Endothelial cell of umbilical vein (primary cell): ENCODE results near the gene CD53.

Experiments used
- EZH2 ChIP-seq: IDR thresholded peaks from 2 replicates; pipeline ENCODE4 v1.6.1; 2012; ENCODE audit warnings: borderline replicate concordance, low read depth, mild to moderate bottlenecking, moderate library complexity, low read length, inconsistent platforms; ENCODE audit not compliant: severe bottlenecking
- POLR2A ChIP-seq: IDR thresholded peaks from 2 replicates; pipeline ENCODE4 v1.6.1; 2012; ENCODE audit warnings: low read depth, mild to moderate bottlenecking, control low read depth, low read length
- POLR2AphosphoS5 ChIP-seq: IDR thresholded peaks from 2 replicates; pipeline ENCODE4 v1.6.1; 2012; ENCODE audit warnings: low read depth, mild to moderate bottlenecking, control low read depth, low read length, moderate library complexity; ENCODE audit not compliant: insufficient read depth
- TF ChIP-seq, protein P1 (sequence below), 2 donors: IDR thresholded peaks; 1 replicate in 1 of 2; 2 replicates in 1 of 2; pipeline ENCODE4 v1.5.1; 2011; ENCODE audit warnings: low read length in 2 of 2, mild to moderate bottlenecking in 2 of 2, moderate library complexity in 2 of 2, control low read depth in 1 of 2, inconsistent platforms in 1 of 2, low read depth in 1 of 2; ENCODE audit not compliant: insufficient read depth in 1 of 2; ENCODE audit errors: extremely low read depth in 1 of 2
- TF ChIP-seq, protein P2 (sequence below): IDR thresholded peaks from 2 replicates; pipeline ENCODE4 v1.6.1; 2011; ENCODE audit not compliant: insufficient read depth, insufficient read length

DNA sequence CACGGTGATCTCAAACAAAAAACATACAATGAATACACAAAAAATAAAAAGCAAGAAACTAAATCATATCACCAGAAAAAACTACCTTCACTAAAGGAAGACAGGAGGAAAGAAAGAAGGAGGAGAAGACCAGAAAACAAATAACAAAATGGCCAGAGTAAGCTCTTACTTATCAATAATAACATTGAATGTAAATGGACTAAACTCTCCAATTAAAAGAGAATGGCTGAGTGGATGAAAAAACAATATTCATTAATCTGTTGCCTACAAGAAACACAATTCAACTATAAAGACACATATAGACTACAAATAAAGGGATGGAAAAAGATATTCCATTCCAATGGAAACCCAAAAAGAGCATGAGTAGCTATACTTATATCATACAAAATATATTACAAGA lies 63.6 kb downstream of the CD53 start:
- TF ChIP-seq POLR2A (no peak), EZH2 (no peak), POLR2AphosphoS5 (no peak)
- TF ChIP-seq, protein P1, sequence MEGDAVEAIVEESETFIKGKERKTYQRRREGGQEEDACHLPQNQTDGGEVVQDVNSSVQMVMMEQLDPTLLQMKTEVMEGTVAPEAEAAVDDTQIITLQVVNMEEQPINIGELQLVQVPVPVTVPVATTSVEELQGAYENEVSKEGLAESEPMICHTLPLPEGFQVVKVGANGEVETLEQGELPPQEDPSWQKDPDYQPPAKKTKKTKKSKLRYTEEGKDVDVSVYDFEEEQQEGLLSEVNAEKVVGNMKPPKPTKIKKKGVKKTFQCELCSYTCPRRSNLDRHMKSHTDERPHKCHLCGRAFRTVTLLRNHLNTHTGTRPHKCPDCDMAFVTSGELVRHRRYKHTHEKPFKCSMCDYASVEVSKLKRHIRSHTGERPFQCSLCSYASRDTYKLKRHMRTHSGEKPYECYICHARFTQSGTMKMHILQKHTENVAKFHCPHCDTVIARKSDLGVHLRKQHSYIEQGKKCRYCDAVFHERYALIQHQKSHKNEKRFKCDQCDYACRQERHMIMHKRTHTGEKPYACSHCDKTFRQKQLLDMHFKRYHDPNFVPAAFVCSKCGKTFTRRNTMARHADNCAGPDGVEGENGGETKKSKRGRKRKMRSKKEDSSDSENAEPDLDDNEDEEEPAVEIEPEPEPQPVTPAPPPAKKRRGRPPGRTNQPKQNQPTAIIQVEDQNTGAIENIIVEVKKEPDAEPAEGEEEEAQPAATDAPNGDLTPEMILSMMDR (IDR thresholded peaks at IDR 0.05; ENCODE audit: extremely low read depth in 1 of 2, insufficient read depth in 1 of 2, low read depth in 1 of 2, low read length in 2 of 2) = no peak
- TF ChIP-seq, protein P2, sequence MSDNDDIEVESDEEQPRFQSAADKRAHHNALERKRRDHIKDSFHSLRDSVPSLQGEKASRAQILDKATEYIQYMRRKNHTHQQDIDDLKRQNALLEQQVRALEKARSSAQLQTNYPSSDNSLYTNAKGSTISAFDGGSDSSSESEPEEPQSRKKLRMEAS = no peak
